ENCODE results near the gene DPYD.

GRCh38 chr1:97074771-97075170 lies 846.1 kb downstream of the DPYD start:
- TF ChIP-seq CTCF (IDR thresholded peaks at IDR 0.05; ENCODE audit: insufficient read depth, low read depth, low read length) = no peak
- no peak for TF ChIP-seq EZH2 (IDR thresholded peaks at IDR 0.05; ENCODE audit: insufficient read depth, low read length)

Data from astrocyte (in vitro differentiated cells and primary cell).